Mucosa of gallbladder (tissue), 1 donor: ENCODE data around the gene VWCE. TPM values are rescaled to one million over a fixed set of nuclear protein-coding genes. Genes with fewer than 3 reads are reported as not detected.
"Not testable (repeated sequence)": the region's sequence is repeated elsewhere in the genome, so short reads cannot be mapped to it uniquely, and the experiment has no call there.

Source experiments
- DNase-seq: peaks from one replicate; pipeline ENCODE4 v3.0.0-alpha.2; 2020; ENCODE audit warnings: low spot score
- total RNA-seq: library from RNA; stranded (reverse); gene quantifications from one replicate; pipeline ENCODE4 v1.2.1, GENCODE V29; 2021
- donor health status: DM: no; HTN: no; CAD: no.

Gene VWCE
- total RNA-seq, 1 donor from 2014 or later, result 0.81 TPM

GRCh38 chr11:61252332-61252731 is 42.8 kb downstream of the VWCE start:
- DNase-seq, result not testable (repeated sequence)

- DNase-seq, result not testable (repeated sequence)
Measured at GRCh38 chr11:61250796-61251765, 44.0 kb downstream of the VWCE start.

- DNase-seq, result not testable (repeated sequence)
Measured at GRCh38 chr11:61249201-61249600, 45.9 kb downstream of the VWCE start.

- not testable (repeated sequence) for DNase-seq
Measured at GRCh38 chr11:61248071-61248470, 47.0 kb downstream of the VWCE start.

- not testable (repeated sequence) for DNase-seq
Measured at GRCh38 chr11:61245284-61245964, 49.7 kb downstream of the VWCE start.

- not testable (repeated sequence) for DNase-seq
Measured at GRCh38 chr11:61241526-61241925, 53.6 kb downstream of the VWCE start.

- not testable (repeated sequence) for DNase-seq
Measured at GRCh38 chr11:61240875-61241274, 54.2 kb downstream of the VWCE start, which contains the start of gene PGA5. PGA5 (plus strand) TSS chr11:61241175; CDS start chr11:61241227, 52 bp downstream.

- not testable (repeated sequence) for DNase-seq
Measured at GRCh38 chr11:61240288-61240687, 54.8 kb downstream of the VWCE start.

GRCh38 chr11:61237130-61237529 is 58.0 kb downstream of the VWCE start:
- DNase-seq, result not testable (repeated sequence)

GRCh38 chr11:61232548-61233145 is 62.5 kb downstream of the VWCE start:
- DNase-seq, result not testable (repeated sequence)

GRCh38 chr11:61231585-61231984 is 63.5 kb downstream of the VWCE start:
- not testable (repeated sequence) for DNase-seq

GRCh38 chr11:61231033-61231432 is 64.1 kb downstream of the VWCE start:
- DNase-seq, result not testable (repeated sequence)

GRCh38 chr11:61229458-61229857 is 65.7 kb downstream of the VWCE start:
- DNase-seq, result not testable (repeated sequence)

- not testable (repeated sequence) for DNase-seq
Measured at GRCh38 chr11:61226457-61227137, 68.5 kb downstream of the VWCE start.

- DNase-seq, result not testable (repeated sequence)
Measured at GRCh38 chr11:61222692-61223091, 72.4 kb downstream of the VWCE start.

GRCh38 chr11:61222047-61222446 is 73.1 kb downstream of the VWCE start, which contains the start of gene PGA4:
PGA4 (plus strand) TSS chr11:61222347; CDS start chr11:61222401, 54 bp downstream.
- DNase-seq, result not testable (repeated sequence)

- DNase-seq, result not testable (repeated sequence)
Measured at GRCh38 chr11:61219016-61219415, 76.1 kb downstream of the VWCE start.

- DNase-seq, result not testable (repeated sequence)
Measured at GRCh38 chr11:61218306-61218705, 76.8 kb downstream of the VWCE start.

- not testable (repeated sequence) for DNase-seq
Measured at GRCh38 chr11:61213711-61214324, 81.3 kb downstream of the VWCE start.

GRCh38 chr11:61212202-61212601 is 82.9 kb downstream of the VWCE start:
- DNase-seq, result not testable (repeated sequence)
